Pancreas (tissue), 10 donors: ENCODE data around the gene VWA5B1. TPM values are rescaled to one million over a fixed set of nuclear protein-coding genes. Genes with fewer than 3 reads are reported as not detected.

Experiments used
- ATAC-seq, 4 donors: fragments of 200-7000 bp; cut with Tn5 transposase; one replicate each; pipeline versions ENCODE4 v1.8.0 to v1.9.1; 2020; ENCODE audit warnings: mild to moderate bottlenecking in 4 of 4, moderate library complexity in 4 of 4
- DNase-seq, 6 donors: peaks; one replicate each; pipeline ENCODE4 v3.0.0-alpha.2; 2020
- FAIRE-seq: peaks from 2 replicates; lab custom pipeline; 2012; peaks lifted over from hg19 to GRCh38; lab: Jason Lieb, UNC
- H3K27ac ChIP-seq, 4 donors: fragments of 200-600 bp; sonication (generic); 1 replicate in 3 of 4; 2 replicates in 1 of 4; pipeline versions ENCODE4 v1.5.0 to v1.8.0; 2020
- H3K27me3 ChIP-seq, 4 donors: fragments of 200-600 bp; one replicate each; pipeline ENCODE4 v1.8.0; 2021
- H3K36me3 ChIP-seq, 3 donors: fragments of 200-600 bp; sonication (generic) in 1 of 3; one replicate each; pipeline versions ENCODE4 v1.5.0 to v1.8.0; 2020 to 2021
- H3K4me1 ChIP-seq, 3 donors: fragments of 200-600 bp; one replicate each; pipeline ENCODE4 v1.8.0; 2021
- H3K4me3 ChIP-seq, 4 donors: fragments of 200-600 bp; sonication (generic) in 2 of 4; one replicate each; pipeline versions ENCODE4 v1.5.0 to v1.8.0; 2020 to 2021
- H3K9me3 ChIP-seq, 4 donors: fragments of 200-600 bp; one replicate each; pipeline ENCODE4 v1.8.0; 2021
- WGBS, 2 donors: extraction: QIAGEN DNeasy Blood & Tissue Kit; methylation state at CpG; one replicate each; pipeline ENCODE4 v1.1.7; 2013; 5-methylcytosine and 5-hydroxymethylcytosine counted together
- intact Hi-C, 3 donors: fragments of 100-400 bp; cut with DNase I; formaldehyde crosslinking; loops; one replicate each; pipeline versions ENCODE4 v1.11.1 to v1.14.2; 2022
- polyA plus RNA-seq, 2 donors: library from polyadenylated mRNA; stranded (reverse); fragments of 200-250 nt; gene quantifications; one replicate each; pipeline ENCODE4 v1.2.3, GENCODE V29; 2013
- total RNA-seq, 6 donors: library from RNA; stranded (reverse); fragmentation: NEBNext Ultra II Directional in 4 of 6; extraction: Animal tissue kit (Norgen Biotek cat#: 25700) in 4 of 6; gene quantifications; one replicate each; pipeline versions ENCODE4 v1.2.1 to v1.2.4, GENCODE V29; 2021 to 2023
- TF ChIP-seq, protein P1 (sequence below), 4 donors: fragments of 200-600 bp; sonication (generic) in 3 of 4; IDR thresholded peaks; one replicate each; pipeline versions ENCODE4 v1.5.0 to v1.8.0; 2021; ENCODE audit warnings: antibody characterized with exemption in 4 of 4
- donor health status: healthy with polysubstance abuse.
- donor health status: DM: no; HTN: no; CAD: no; lungs with moderate emphysema.
- donor health status: DM: no; HTN: no; CAD: no.
- donor health status: control.
- donor health status: control.
- donor health status: Bipolar disorder and iron deficiency.
- donor health status: DM: yes; HTN: yes; CAD: no.
- donor health status: DM: no; HTN: no; CAD: no.
- donor health status: DM: no; HTN: no; CAD: no.
- donor health status: DM: yes; HTN: yes; CAD: no.

The VWA5B1 gene
- total and polyA plus RNA-seq, 8 donors: 0.16 to 0.70 (median 0.29) TPM; not detected in 1

DNA sequence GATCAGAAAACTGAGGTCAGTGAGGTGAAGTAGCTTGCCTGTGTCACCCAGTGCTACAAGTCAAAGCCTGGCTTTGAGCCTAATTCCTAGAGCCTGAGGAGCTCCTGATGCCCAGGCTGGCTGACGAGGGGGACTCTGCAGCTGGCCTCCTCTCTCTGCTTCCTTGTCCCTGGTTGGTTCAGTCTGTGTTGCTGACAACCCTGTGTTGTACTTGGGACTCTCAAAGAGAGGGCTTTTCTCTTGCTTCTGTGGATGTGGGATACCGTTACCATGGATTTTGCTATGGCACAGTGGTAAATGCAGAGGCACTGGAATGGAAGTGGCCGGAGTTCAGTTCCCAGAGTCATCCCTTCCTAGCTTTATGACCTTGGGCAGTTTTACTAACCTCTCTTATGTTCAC, 8.0 kb downstream of the VWA5B1 start:
- no peaks in the 10 kb centered on the region for H3K9me3 ChIP-seq
- no peak overlapping the region for H3K27ac ChIP-seq
- WGBS, 2 donors: 74 to 90% methylated on average over 3 of the region's 3 CpGs
- TF ChIP-seq, protein P1, sequence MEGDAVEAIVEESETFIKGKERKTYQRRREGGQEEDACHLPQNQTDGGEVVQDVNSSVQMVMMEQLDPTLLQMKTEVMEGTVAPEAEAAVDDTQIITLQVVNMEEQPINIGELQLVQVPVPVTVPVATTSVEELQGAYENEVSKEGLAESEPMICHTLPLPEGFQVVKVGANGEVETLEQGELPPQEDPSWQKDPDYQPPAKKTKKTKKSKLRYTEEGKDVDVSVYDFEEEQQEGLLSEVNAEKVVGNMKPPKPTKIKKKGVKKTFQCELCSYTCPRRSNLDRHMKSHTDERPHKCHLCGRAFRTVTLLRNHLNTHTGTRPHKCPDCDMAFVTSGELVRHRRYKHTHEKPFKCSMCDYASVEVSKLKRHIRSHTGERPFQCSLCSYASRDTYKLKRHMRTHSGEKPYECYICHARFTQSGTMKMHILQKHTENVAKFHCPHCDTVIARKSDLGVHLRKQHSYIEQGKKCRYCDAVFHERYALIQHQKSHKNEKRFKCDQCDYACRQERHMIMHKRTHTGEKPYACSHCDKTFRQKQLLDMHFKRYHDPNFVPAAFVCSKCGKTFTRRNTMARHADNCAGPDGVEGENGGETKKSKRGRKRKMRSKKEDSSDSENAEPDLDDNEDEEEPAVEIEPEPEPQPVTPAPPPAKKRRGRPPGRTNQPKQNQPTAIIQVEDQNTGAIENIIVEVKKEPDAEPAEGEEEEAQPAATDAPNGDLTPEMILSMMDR (IDR thresholded peaks at IDR 0.05): no peak
- intact Hi-C loops: no loop called here
- no peaks in the 10 kb centered on the region for H3K4me1 ChIP-seq
- no peaks in the 10 kb centered on the region for H3K36me3 ChIP-seq
- H3K4me3 ChIP-seq: no peak overlapping the region
- H3K27me3 ChIP-seq: no peaks in the 10 kb centered on the region
- DNase-seq (no peak), FAIRE-seq (no peak), ATAC-seq (no peak)

DNA sequence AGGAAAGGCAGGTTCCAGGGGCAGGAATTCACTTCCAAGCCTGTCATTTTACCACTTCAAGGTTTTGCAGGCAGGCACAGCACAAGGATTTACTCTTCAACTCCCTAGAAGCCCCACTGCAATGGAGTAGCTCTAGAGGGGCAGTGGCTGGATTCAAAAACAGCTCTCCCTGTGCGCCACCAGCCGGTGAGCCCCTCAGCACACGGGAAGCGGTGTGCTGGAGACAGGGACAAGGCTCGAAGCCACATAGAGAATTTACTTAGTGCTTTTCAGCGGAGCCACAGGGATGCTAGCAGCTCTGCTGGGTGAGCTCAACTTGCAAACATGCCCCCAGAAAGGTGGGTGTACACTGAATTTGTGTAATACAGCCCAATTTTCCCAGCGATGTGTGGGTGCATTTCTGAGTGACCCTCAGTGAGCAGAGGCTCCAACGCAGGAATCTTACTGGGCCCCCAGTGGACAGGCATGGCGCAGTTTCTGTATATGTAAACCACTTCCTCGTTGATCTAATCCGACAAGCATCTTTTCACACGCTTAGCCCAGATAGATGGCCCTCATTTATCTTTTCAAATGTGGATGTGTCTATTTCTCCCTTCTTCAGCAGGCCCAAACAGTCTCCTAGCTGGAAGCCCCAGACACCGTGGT, 10.9 kb downstream of the VWA5B1 start:
- intact Hi-C loops: no loop called here
- FAIRE-seq: no peak

DNA sequence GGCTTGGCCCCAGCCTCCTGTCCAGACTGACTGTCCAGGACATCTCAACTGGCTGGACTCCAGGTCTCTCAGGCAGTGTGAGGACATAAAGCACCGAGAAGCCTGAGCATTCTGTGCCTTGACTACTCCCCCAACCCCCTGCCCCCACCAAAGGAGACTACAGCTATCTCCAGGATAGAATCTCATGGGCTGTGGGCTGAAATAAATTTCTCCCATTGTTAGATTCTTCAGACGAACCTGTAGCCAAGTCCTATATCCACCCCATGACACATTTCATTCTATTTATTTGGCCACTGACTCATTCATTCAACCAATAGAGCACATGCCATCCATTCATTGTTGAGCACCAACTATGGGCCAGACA, 11.4 kb downstream of the VWA5B1 start:
- WGBS, 2 donors: 30 to 40% methylated on average over 2 of the region's 2 CpGs
- DNase-seq (no peak), FAIRE-seq (no peak), ATAC-seq (no peak)
- TF ChIP-seq, protein P1 (IDR thresholded peaks at IDR 0.05): no peak
- intact Hi-C loops: no loop called here
- Histone ChIP-seq H3K36me3 (no peaks in the 10 kb centered on the region), H3K27me3 (no peaks in the 10 kb centered on the region), H3K27ac (no peak overlapping the region), H3K4me3 (no peak overlapping the region), H3K9me3 (no peaks in the 10 kb centered on the region), H3K4me1 (no peaks in the 10 kb centered on the region)

More for the DNA sequence above, 10.9 kb downstream of the VWA5B1 start:
- no peaks in the 10 kb centered on the region for H3K36me3 ChIP-seq
- no peak overlapping the region for H3K27ac ChIP-seq
- H3K9me3 ChIP-seq: no peaks in the 10 kb centered on the region
- peak in 1 of 4 donors; percentile 44 for ATAC-seq
- WGBS, 2 donors: 57 to 67% methylated on average over 13 of the region's 13 CpGs
- no peaks in the 10 kb centered on the region for H3K4me1 ChIP-seq
- TF ChIP-seq, protein P1 (IDR thresholded peaks at IDR 0.05): no peak
- no peak for DNase-seq
- no peaks in the 10 kb centered on the region for H3K27me3 ChIP-seq
- no peak overlapping the region for H3K4me3 ChIP-seq

DNA sequence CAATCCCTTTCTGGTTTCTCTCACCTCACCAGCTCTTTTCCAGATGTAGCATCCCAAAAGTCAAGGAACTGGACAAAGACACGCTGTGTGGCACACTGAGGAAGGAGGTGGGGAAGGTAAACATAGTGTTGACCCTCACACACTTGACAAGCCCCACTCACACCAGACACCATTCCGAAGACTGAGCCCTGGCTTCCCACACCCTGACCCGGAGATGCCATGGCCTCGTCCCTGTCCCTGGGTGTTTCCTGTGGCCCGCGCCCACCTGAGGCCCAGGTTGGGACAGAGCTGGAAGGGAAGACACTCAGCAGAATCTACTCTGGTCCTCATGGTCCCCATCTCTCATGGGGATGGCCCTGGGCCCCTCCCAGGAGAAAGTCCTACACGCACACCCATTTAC, 16.4 kb downstream of the VWA5B1 start:
- H3K9me3 ChIP-seq: no peaks in the 10 kb centered on the region
- no peaks in the 10 kb centered on the region for H3K36me3 ChIP-seq
- intact Hi-C loops: no loop called here
- no peaks in the 10 kb centered on the region for H3K27me3 ChIP-seq
- no peak for DNase-seq
- no peak for FAIRE-seq
- TF ChIP-seq, protein P1 (IDR thresholded peaks at IDR 0.05): no peak
- H3K4me3 ChIP-seq: no peak overlapping the region
- WGBS, 2 donors: 72 to 85% methylated on average over 7 of the region's 7 CpGs
- no peaks in the 10 kb centered on the region for H3K4me1 ChIP-seq
- no peak overlapping the region for H3K27ac ChIP-seq
- ATAC-seq: no peak

DNA sequence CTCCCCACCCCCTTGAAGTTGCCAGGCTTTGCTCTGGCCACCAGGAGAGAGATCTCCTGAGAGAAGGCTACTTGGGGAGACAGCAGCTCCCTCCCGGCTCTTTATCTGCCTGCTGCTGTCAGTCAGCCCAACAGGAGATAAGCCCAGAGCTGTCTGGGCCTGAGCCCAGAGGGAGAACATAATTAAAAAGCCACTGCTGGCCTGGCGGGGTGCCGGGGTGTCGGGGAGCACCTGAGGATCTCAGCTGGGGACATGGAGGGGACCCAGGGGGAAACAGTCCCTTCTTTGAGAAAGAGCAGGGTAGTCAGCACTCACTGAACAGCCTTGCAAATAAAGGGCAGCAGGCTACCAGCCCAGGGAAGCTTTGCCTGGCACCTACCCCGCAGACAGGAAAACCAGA, 17.9 kb downstream of the VWA5B1 start:
- ATAC-seq (peak in 2 of 4 donors; percentile 45 to 60), DNase-seq (peak in 1 of 6 donors; percentile 5), FAIRE-seq (no peak)
- Histone ChIP-seq H3K36me3 (no peaks in the 10 kb centered on the region), H3K27ac (no peak overlapping the region), H3K9me3 (no peaks in the 10 kb centered on the region), H3K4me1 (no peaks in the 10 kb centered on the region), H3K27me3 (no peaks in the 10 kb centered on the region), H3K4me3 (no peak overlapping the region)
- TF ChIP-seq, protein P1 (IDR thresholded peaks at IDR 0.05): no peak
- intact Hi-C loops: no loop called here
- 25 to 26% methylated on average over 5 of the region's 5 CpGs for WGBS, 2 donors
